Stimulated activated CD8-positive, alpha-beta memory T cell treated with anti-CD3 and anti-CD28 coated beads, Interleukin-2, amount 100 ng/mL, for 1 hour (primary cell): ENCODE results near the gene RARA.
A peak's percentile ranks its signal among the peaks of the same experiment; 100 is the strongest.

Experiments used
- DNase-seq, 2 donors: peaks; one replicate each; pipeline ENCODE4 v3.0.0-alpha.2; 2020; ENCODE audit warnings: low read depth in 2 of 2

Gene RARA

DNA sequence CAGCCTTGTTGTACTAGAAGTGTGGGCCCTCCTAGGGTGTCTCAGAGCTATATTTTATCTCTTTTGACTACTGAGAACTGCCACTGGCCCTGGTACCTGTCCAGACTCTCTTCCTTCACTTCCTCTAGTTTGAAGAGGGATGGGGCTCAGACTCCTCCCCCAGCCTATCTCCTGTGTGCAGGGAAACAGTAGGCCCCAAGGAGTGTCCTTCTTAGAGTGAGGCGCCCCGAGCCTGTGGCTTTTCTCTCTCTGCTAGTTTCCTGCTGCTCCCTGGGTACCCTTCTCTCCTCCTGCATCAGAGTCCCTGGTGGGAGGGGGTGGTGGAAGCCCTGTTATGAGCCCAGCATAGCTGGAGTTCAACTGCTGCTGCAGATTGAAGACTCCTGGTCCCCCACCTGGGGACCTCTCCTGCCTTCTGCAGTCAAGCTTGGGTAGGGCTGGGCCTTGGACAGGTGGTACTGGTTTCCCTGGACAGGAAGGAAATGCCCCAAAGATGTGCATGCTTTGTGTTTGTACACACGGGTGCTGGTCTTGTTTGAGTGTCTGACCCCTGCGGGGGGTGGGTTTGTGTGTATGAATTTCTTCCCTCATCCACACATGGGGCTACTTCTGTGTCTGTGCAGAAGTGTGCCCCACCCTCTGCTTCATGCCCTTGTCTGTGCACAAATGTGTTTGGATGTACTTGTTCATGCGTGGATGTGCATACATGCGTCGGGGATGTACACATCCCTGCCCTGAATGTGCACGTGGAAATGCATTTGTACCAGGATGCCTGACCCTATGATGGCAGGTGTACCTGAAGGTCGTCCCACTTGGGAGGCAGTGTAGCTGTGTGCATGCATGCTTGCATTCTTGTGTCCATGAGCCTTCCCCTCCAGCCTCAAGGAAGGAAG, 6.9 kb downstream of the RARA start:
- no peak for DNase-seq

DNA sequence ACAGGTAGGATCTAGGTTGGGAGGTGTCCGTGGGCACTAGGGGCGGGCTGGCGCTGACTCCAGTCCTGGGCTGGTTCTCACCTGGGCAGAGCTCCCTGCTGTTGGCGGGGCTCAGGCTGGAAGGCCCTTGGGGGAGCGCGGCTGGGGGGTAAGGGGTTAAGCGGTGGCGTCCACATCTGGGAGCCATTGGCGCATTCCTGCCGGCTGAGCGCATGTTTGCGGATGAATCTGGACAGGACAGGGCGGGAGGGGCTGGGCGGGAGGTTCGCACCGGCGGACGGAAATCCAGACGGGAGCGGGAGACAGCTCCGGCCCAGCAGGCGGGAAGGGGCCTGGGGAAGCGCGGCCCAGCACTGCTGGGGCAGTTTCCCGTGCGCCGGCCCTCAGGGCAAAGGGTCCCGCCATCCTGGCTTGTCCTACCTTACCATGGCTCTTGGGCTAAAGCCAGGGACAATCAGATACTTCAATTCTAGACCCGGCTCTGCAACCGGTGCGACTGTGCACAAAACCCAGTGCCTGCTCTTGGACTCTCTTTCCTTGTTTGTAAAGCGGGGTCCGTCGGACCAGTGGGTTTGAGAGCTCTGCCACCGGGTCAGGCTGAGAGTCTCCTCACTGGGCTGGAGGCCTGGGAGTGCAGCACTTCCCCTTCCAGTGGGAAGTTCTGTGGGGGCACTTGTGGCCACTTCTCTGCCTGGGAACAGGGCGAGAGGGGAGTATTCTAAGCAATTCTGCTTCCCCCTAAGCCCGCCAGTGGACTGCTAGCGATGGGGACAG, 7.8 kb downstream of the RARA start:
- no peak for DNase-seq

DNA sequence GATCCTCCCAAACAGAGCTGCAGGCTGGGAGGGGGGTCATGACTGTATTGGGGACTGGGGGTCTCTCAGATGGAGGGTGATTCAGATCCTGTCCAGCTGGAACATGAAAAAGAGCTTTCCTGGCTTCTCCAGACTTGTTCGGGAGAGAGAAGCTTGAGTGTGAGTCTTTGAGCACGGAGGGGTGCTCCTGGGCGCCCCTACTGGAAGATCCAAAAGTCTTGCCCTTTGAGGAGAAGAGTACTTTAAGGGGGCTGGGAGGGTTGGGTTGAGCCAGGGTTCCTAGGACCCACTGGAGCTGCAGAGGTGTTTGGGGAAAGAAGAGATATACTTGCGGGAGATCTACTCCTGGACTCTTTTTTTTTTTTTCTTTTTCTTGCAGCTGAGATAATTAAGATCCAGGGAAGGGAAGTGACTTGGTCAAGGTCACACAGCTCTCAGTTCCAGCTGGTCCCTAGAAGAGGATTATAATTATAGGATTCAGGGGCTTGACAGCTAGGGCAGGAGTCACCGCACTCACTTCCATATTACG, 8.4 kb downstream of the RARA start:
- DNase-seq, result no peak

DNA sequence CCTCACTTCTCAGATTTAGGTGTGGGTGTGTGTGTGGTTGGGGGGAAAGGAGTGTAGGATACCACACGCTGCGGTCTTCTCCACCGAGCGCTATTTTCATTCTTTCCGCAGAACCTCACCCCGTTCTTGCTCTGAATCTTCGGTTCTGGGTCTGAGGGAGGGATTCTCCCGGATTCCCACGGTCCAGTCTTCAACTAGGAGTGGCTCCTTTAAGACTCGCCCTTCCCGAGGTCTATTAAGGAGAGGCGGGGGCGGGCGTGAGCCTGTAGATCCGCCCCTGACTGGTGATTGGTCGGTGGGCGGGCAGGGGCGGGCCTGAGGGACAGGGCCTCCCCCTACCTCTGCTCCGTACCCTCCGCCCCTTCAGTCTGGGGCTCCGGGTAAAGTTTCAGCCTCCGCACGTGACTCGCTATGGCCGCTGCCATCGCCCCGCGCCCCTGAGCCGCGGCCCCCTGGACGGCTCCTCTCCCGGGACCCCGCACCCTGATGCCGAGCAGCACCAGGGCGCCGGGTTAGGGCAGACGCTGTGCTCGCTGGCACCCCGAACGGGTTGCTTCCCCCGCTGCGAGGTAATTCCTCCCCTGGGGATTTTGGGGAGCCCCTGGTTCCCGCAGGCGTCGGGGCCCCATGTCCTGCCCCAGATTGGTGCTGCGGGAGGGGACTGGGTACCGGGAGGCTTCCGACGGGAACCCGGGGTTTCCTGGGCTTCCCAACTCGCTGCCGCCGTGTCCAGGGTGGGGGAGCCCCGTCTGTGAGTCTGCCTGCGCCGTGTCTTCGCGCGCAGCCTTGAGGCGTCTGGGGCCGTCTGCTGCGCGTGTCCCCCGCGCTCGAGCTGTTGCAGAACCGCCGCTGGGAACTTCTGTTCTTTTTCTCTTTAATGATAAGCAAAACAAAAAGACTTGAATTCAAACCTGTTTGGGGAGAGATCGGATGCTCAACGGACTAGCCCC, 9.2 kb downstream of the RARA start:
- peak; percentile 79 to 89 for DNase-seq

DNA sequence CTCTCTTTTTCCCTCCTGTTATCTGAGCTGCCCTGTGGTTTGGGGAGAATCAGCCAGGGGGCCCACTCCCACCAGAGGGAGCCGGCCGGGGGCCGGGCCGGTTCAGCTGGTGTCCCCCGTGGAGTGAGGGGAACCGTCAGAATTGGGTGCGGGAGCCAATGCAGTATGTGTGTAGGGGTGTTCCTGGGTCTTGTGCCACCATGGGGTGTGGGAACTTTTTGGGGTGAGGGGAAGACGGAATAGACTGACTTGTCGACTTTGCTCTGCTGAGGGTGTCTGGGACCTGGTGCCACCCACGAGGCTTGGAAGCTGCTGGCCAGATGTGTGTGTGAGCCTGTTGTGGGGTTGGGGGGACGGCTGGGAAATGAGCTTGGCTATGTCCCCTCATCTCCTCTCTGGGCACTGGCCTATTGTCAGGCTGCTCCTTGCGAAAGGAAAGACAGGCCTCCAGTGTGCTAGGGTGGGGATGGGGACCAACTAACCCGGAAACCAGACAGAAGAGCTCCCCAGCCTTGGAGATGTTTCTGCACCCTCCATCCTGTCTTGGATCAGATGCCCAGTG, 9.9 kb downstream of the RARA start:
- DNase-seq, result no peak

DNA sequence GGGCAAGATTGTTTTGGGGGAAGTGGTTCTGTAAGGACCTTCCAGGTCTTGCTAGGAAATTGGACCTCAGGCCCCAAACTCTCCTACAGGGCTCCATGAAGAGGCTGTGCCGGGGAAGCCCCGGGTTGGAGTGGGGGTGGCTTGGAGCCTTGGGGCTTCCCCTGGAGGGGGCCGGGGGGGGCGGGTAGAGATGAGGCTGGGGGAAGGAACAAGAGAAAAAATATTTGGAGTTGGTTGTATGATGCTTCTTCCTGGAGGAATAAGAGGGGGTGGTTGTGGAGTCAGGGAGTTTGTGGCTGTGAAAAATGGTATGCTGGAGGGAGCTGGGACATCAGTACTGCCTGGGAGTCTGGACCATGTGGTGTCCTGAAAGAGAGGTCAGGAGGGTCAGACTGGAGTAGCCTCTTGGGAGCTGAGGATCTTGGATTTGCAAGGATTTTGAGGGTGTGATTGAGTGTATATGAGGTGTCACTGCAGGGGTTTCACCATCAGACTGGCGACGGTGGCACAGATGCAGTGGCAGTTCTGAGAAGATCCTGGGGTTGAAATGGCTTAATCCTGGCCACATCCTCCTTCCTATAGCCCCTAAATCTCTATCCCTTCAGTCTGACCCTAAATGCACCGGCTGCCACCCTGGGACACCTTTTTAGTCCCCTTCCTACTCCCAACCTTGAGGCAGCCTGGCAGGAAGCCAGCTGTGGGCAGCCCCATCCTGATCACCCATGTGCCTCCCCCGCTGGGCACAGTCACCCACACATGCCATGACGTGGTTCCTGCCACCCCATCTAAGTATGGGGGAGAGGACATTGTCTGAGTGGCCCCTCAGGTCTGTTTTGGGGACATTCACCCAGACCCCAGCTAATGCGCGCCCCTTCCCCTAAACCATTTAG, 10.9 kb downstream of the RARA start:
- peak; percentile 69 to 80 for DNase-seq

DNA sequence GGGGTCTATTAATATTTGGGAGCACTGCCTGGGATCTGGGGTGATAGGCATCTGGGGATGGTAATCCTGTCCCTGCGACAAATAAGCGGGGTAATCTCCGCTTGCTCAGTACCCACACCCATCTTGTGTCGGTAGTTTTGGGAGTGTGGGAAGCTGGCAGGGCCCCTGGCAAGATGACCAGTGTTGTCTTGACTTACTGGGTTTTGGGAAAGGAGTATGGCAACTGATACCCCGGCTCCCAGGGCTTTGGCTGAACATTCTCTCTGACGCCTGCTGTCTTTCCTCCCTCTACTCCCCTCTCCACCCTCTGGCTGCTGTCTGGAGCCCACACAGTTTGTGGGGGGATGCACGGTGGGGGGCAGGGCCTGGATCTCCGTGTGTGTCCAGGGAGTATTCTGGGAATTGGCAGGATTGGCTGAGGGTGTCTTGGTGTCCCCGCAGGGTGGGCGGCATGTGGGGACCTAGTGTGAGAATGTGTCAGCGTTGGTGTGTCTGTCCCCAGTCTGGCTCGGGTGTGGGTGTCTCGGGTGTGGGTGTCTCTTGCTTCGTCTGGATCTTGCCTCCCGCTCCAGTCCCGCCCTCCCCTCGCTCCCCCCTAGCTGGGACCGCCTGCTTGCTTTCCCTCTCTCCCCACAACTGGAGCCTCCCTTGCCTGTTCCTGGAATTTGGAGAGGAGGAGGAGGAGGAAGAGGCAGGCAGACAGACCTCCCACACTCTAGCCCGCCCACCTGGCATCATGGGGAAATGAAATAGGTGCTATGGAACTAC, 12.0 kb downstream of the RARA start:
- no peak for DNase-seq

DNA sequence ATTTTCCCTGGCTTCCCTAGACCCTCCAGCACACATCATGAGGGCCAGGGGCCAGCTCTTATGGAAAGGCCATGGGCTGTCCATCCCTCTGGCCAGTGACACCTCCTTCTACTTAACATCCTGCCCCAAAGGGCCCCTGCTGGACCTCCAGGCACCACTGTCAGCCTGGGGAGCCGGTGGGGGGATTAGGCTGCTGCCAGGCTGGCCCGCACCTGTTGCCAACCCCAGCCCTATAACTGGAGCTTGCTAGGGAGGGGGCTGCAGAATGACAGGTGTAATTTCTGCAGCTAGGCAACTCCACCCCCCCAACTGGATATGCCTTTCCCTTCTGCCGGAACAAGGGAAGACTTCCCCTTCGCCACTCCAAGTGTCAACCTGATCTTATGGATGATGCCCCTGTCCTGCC, 12.5 kb downstream of the RARA start:
- DNase-seq, result no peak

DNA sequence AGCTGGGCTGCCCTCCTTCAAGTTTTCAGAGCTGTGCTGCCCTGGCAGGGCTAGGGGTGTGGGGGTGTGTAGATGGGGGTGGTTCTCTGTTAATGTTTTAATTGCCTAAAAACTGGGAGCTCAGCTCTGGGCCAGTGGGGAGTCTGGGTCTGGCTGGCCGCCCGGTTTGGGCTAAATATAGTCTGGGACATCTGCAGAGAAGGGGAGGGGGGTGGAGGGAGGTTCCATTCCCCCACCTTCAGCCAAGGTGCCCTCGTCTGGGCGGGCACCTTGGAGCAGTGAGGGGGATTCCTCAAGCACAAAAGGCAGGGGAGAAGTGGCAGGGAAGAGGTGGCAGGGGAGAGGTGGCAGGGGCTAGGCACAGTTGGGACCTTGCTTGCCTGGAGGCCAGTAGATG, 13.0 kb downstream of the RARA start:
- DNase-seq, result no peak

DNA sequence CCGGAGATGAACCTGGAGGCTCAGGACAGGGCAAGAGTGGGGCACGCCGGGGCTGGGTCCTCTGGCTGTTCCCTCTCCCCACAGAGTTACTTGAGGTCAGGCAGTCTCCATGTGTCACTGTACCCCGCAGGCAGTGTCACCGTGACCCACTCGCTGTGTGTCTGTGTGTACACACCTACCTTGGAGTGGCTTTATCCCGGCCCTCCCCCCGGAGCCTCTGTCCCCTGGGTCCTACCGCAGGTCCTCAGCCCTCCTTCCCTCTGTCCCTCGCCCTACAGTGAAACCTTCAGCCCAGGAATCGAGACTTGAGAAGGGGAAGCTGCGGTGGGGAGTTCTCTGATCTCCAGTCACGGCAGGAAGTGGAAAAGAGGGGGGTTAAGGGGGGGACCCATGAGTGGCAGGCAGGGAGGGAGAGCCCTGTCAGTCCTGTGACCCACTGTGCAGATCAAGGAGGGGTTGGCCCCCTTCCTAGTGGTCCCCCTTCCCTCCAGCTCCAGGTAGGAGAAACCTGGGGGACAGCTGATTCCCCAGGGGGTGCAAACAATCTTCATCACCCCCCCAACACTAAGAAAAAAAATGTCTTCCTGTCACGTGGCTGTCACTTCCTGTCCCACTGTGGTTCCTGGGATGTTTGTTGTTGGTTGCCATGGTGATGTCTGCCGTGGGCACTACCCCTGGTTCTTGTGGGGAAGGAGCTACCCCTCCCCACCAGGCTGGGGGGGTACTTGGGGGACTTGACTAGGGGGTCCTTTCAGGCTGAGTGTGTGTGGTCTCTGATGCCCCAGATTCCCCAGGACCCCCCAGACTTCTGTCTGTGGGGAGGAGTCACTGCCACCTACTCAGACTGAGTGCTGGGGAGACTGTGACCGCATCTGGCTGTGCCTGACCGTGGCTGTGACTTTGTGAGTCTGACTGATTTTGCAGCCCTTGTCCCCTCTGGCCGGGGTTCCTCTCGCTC, 13.7 kb downstream of the RARA start:
- DNase-seq, result peak; percentile 71 to 79

DNA sequence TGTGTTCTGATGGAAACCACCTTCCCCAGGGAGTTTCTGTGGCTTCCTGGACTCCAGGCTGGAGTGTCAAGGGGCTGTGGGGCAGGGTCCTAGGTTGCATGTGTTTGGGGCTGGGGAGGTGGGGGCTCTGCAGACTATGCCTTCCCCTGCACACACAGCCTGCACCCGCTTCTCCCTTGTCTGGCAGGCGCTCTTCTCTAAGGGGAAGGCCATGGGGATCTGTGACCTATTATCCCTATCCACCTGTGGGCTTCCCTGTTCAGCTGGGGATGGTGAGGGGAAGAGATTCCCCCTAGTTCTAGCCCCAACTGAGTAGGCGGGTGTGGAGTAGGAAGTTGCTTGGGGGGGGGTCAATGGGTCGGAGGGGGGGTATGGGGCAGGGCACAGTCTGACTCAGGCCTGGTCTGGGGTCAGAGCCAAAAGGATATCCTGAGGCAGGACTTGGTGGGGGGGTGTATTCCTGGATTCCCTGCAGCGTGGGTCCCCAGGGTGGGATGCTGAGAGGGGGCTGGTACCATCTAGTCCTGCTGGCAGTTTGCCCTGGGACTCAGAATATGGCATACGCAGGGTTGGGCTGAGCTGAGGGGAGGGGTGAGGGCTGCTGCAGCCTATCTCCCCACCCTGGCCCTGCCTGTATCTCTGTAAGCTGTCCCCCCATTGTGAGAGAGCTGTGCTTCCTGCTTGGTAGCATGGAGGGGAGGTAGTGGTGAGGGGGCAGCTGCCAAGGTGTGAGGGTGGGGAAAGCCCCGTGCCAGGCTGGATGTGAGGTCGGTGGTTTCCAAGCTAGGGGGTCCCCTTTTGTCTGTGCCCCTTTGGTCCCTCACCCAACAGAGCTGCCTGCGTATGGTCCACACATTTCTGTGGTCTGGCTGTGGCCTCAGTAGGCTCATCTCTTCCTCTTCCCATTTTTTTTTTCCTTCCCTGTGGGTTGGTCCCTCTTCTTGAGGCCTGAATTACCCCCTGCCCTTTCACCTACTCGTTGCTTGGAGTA, 14.7 kb downstream of the RARA start:
- DNase-seq, result peak in 1 of 2 donors; percentile 56

DNA sequence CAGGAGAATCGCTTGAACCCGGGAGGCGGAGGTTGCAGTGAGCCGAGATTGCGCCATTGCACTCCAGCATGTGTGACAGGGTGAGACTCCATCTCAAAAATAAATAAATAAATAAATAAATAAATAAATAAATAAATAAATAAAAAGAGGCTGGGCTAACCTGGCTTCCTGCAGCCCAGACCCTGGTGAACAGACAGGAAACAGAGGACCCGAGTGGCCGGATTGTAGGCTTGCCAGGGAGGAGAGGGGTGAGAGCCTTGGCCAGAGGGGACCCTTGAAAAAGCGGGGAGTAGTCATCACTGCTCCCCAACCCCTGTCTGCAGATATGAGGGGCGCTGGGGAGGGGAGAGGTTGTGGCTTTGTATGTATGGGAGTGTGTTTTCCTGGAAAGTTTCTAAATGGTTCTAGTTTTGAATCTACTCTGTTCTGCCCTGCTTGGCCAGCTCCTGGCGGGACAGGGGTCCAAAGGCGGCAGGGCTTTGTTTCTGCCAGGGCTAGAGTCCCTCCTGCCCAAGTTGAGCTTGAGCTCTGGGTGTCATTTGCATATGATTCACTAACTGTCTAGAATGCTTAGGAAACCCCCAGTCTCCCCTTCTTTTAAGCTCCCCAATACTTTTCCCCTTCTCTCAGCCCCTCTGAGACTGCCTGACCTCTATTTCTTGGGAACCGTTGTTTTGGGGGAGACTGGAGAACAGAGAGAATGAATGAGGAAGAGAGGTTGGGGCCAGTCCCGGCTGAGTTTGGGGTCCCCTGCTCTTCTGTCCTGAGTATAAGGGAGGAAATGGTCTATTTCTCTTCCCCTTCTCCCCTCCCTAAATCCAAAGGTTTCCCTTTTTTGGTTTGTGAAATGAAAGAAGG, 16.4 kb downstream of the RARA start:
- DNase-seq, result no peak

DNA sequence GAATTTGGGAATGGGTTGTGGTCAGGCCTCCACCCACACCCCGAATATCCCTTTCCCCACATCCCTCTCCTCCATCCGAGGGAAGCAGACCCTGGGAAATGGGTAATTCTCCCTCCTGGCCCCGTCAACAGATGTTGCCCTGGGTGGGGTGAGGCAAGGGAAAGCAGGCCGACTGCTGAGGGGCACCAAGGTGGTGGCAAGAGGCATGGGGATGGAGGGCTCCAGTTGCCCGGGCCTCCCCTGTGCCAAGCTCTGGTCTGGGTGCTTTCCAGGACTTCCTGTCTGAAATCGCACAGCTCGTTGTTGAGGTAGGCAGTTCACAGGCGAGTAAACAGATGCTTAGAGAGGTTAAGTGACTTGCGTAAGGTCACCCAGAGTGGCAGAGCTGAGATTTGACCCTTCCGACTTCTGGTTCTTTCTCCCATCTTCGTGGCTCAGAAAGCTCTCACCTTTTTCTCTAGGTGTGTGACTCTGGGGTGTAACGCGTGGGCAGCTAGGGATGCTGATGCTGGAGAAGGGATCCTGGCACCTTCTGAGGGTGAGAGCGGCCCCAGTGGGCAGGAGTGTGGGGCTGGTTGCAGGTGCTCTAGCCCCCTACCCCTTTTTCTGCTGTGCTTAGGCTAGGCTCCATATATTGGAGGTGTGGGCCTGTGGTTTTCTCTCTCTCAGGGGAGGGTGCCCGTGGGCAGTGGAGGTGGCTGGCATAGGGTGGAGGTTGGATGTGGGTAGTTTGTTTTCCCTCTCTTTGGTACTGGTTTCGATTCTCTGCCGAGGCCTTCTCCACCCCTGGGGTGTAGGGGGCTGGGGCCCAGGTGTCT, 17.2 kb downstream of the RARA start:
- DNase-seq, result no peak

DNA sequence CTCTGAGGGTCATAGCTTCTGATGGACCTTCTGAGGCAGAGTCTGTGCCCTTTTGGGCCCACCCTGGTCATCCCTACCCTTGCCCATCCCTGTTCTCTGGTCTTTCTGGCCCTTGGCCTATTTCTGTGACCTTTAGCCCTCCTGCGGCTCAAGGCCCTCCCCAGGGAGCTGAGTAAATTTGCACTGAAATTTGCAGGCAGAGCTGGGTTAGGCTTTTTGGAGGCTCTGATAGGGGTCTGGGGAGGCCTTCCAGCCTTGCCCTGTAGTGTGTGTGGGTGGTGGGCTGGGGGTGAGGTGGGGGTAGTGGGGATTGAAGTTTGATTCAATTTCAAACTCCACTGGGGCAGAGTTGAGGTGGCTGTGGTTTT, 17.8 kb downstream of the RARA start:
- DNase-seq, result no peak

DNA sequence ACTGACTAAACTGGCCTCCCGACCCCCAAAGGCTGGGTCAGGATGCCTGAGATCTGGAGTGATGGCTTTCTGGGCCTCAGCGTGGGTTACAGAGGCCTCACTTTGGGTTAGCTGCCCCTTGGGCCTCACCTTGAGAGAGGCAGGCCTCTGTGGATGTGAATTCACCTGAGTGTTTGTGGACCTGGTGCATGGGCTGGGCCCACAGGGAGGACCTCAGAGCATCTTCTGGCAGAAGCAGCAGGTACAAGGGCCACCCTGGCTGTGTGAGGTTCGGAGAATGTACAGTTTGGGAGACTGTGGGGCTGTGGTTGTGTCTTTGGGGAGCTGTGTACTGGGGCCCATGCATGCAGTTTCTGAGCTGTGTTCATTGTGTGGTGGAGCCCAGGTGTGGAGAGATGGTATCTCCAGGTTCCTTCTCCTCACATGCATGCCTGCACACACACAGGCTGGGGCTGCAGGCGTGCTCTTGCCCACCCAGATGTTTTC, 18.3 kb downstream of the RARA start:
- no peak for DNase-seq
